WTC11 (cell line): ENCODE data around the gene MTMR2. TPM values are rescaled to one million over a fixed set of nuclear protein-coding genes. Genes with fewer than 3 reads are reported as not detected.

Experiments used
- ATAC-seq: fragments of 200-7000 bp; cut with Tn5 transposase; 2 replicates; pipeline ENCODE4 v1.10.0; 2021; ENCODE audit warnings: mild to moderate bottlenecking, moderate library complexity
- CTCF ChIA-PET: fragments of 300-600 bp; sonication (Branson Sonifier 250); formaldehyde crosslinking; loops from one replicate; lab custom pipeline; 2021; ENCODE audit warnings: antibody characterized with exemption; lab: Charles Lee
- POLR2A ChIA-PET: fragments of 350-600 bp; sonication (Branson Sonifier 250); formaldehyde crosslinking; loops from one replicate; lab custom pipeline; 2021; ENCODE audit warnings: antibody characterized with exemption; lab: Charles Lee
- DNase-seq: peaks from one replicate; pipeline ENCODE4 v3.0.0; 2021; ENCODE audit warnings: low spot score
- H3K27ac Mint-ChIP-seq: 2 replicates; pipeline ENCODE4 v1.8.0; 2021; ENCODE audit warnings: mixed read lengths
- H3K27me3 Mint-ChIP-seq: 2 replicates; pipeline ENCODE4 v1.8.0; 2021; ENCODE audit warnings: low read depth, mild to moderate bottlenecking, moderate library complexity, mixed read lengths
- H3K36me3 Mint-ChIP-seq: 2 replicates; pipeline ENCODE4 v1.8.0; 2021; ENCODE audit warnings: mixed read lengths
- H3K4me1 Mint-ChIP-seq: 2 replicates; pipeline ENCODE4 v1.8.0; 2022; ENCODE audit warnings: mixed read lengths
- H3K4me3 Mint-ChIP-seq: 2 replicates; pipeline ENCODE4 v1.8.0; 2021; ENCODE audit warnings: mild to moderate bottlenecking, moderate library complexity, mixed read lengths
- H3K9me3 Mint-ChIP-seq: 2 replicates; pipeline ENCODE4 v1.8.0; 2021; ENCODE audit warnings: mixed read lengths
- AFF4 ChIP-seq: sonication (generic); formaldehyde crosslinking; IDR thresholded peaks from 2 replicates; pipeline ENCODE4 v1.8.1; 2023; ENCODE audit warnings: mild to moderate bottlenecking, missing genetic modification reagents, borderline replicate concordance
- CDX4 ChIP-seq: fragments of 250-450 bp; sonication (Bioruptor Pico); IDR thresholded peaks from 2 replicates; pipeline ENCODE4 v1.9.0; 2021; ENCODE audit warnings: moderate library complexity, mild to moderate bottlenecking, inconsistent platforms, borderline replicate concordance
- CTCF ChIP-seq: fragments of 200-600 bp; IDR thresholded peaks from 2 replicates; pipeline ENCODE4 v1.8.0; 2022; ENCODE audit warnings: antibody characterized with exemption
- ERG ChIP-seq: fragments of 250-450 bp; sonication (Bioruptor Pico); IDR thresholded peaks from 2 replicates; pipeline ENCODE4 v1.8.0; 2021; ENCODE audit warnings: mild to moderate bottlenecking
- ETV6 ChIP-seq: sonication (generic); formaldehyde crosslinking; IDR thresholded peaks from 2 replicates; pipeline ENCODE4 v1.8.1; 2022; ENCODE audit warnings: mild to moderate bottlenecking, missing genetic modification reagents
- FOXK1 ChIP-seq: sonication (generic); formaldehyde crosslinking; IDR thresholded peaks from 2 replicates; pipeline ENCODE4 v1.8.0; 2022; ENCODE audit warnings: mild to moderate bottlenecking, moderate library complexity, missing genetic modification reagents
- FOXP1 ChIP-seq: sonication (generic); formaldehyde crosslinking; IDR thresholded peaks from 2 replicates; pipeline ENCODE4 v1.8.0; 2022; ENCODE audit warnings: missing genetic modification reagents, mild to moderate bottlenecking, moderate library complexity, borderline replicate concordance
- GTF2I ChIP-seq: fragments of 250-450 bp; sonication (Bioruptor Pico); conservative IDR thresholded peaks from 2 replicates; pipeline ENCODE4 v1.4.0; 2021; ENCODE audit warnings: mild to moderate bottlenecking
- HMGXB4 ChIP-seq: sonication (generic); formaldehyde crosslinking; IDR thresholded peaks from 2 replicates; pipeline ENCODE4 v1.8.1; 2023; ENCODE audit warnings: mild to moderate bottlenecking, moderate library complexity, missing genetic modification reagents
- MAX ChIP-seq: sonication (generic); formaldehyde crosslinking; IDR thresholded peaks from 2 replicates; pipeline ENCODE4 v1.8.0; 2022; ENCODE audit warnings: mild to moderate bottlenecking, missing genetic modification reagents
- PRDM15 ChIP-seq: sonication (generic); formaldehyde crosslinking; IDR thresholded peaks from 2 replicates; pipeline ENCODE4 v1.8.0; 2022; ENCODE audit warnings: missing genetic modification reagents
- PREB ChIP-seq: sonication (generic); formaldehyde crosslinking; IDR thresholded peaks from 2 replicates; pipeline ENCODE4 v1.8.1; 2022; ENCODE audit warnings: mild to moderate bottlenecking, missing genetic modification reagents, moderate library complexity, borderline replicate concordance
- RORB ChIP-seq: fragments of 250-450 bp; sonication (Bioruptor Pico); IDR thresholded peaks from 2 replicates; pipeline ENCODE4 v1.9.0; 2021; ENCODE audit warnings: mild to moderate bottlenecking
- ZNF121 ChIP-seq: sonication (generic); formaldehyde crosslinking; IDR thresholded peaks from 2 replicates; pipeline ENCODE4 v1.8.0; 2023; ENCODE audit warnings: missing genetic modification reagents
- ZNF219 ChIP-seq: sonication (generic); formaldehyde crosslinking; IDR thresholded peaks from 2 replicates; pipeline ENCODE4 v1.8.0; 2023; ENCODE audit warnings: missing genetic modification reagents, mild to moderate bottlenecking, borderline replicate concordance
- ZNF232 ChIP-seq: sonication (generic); formaldehyde crosslinking; IDR thresholded peaks from 2 replicates; pipeline ENCODE4 v1.8.0; 2022; ENCODE audit warnings: mild to moderate bottlenecking, missing genetic modification reagents
- ZNF263 ChIP-seq: sonication (generic); formaldehyde crosslinking; IDR thresholded peaks from 2 replicates; pipeline ENCODE4 v1.8.1; 2022; ENCODE audit warnings: low read depth, mild to moderate bottlenecking, moderate library complexity, missing genetic modification reagents
- ZNF317 ChIP-seq: sonication (generic); formaldehyde crosslinking; IDR thresholded peaks from 2 replicates; pipeline ENCODE4 v1.8.1; 2023; ENCODE audit warnings: low read depth, mild to moderate bottlenecking, moderate library complexity, missing genetic modification reagents, borderline replicate concordance
- ZNF671 ChIP-seq: fragments of 250-450 bp; sonication (Bioruptor Pico); IDR thresholded peaks from 2 replicates; pipeline ENCODE4 v1.8.0; 2021; ENCODE audit warnings: mild to moderate bottlenecking
- ZSCAN18 ChIP-seq: fragments of 250-450 bp; sonication (Bioruptor Pico); IDR thresholded peaks from 2 replicates; pipeline ENCODE4 v2.1.2; 2022; ENCODE audit warnings: mild to moderate bottlenecking, moderate library complexity
- total RNA-seq: library from RNA; stranded (reverse); gene quantifications from 3 replicates; pipeline ENCODE4 v1.2.3, GENCODE V29; 2021

Gene MTMR2
- total RNA-seq, 1 experiment from 2014 or later = 45.6 TPM

GRCh38 chr11:95850137-95850536 lies 73.8 kb downstream of the MTMR2 start:
- Mint-ChIP-seq H3K4me1 (no peaks in the 10 kb centered on the region), H3K9me3 (no peaks in the 10 kb centered on the region), H3K36me3 (peaks cover 7% of the 10 kb centered on the region), H3K27me3 (no peaks in the 10 kb centered on the region), H3K4me3 (no peak overlapping the region), H3K27ac (no peak overlapping the region)
- CTCF ChIA-PET = interaction anchor here (1.6 to 2.2 kb wide), 4 partner anchors 9 to 540 kb away, joined by 7 to 25 read pairs (median 17); partner anchors contain the start of genes CCDC82, JRKL and MAML2
- TF ChIP-seq MAX (no peak), CDX4 (CRISPR knock-in tag) (no peak), ETV6 (CRISPR knock-in tag) (no peak), AFF4 (CRISPR knock-in tag) (no peak), ZSCAN18 (no peak), ZNF121 (CRISPR knock-in tag) (no peak), ZNF317 (CRISPR knock-in tag) (no peak), ZNF263 (CRISPR knock-in tag) (no peak), ZNF232 (CRISPR knock-in tag) (no peak), ZNF219 (no peak), FOXK1 (no peak), PREB (no peak), PRDM15 (CRISPR knock-in tag) (no peak), ZNF671 (no peak), ERG (CRISPR knock-in tag) (no peak), CTCF (no peak), GTF2I (CRISPR knock-in tag) (no peak), FOXP1 (no peak), HMGXB4 (no peak), RORB (no peak)
- DNase-seq = no peak
- POLR2A ChIA-PET = no interaction called here
- no peak for ATAC-seq
